Measurements from ENCODE around the gene RIN3. TPM values are rescaled to one million over a fixed set of nuclear protein-coding genes. Genes with fewer than 3 reads are reported as not detected.

RIN3 gene
- total RNA-seq, 6 experiments from 2014 or later = 10.7 to 20.4 (median 18.9) TPM

GRCh38 chr14:92654239-92654901 lies 140.8 kb downstream of the RIN3 start:
- DNase-seq (no peak), ATAC-seq (no peak)
- Histone ChIP-seq H3K27me3 (no peaks in the 10 kb centered on the region), H3K9me3 (no peaks in the 10 kb centered on the region), H3K27ac (peak overlapping the region in 1 of 3 donors; percentile 75), H3K4me3 (peak overlapping the region in 1 of 3 donors; percentile 37), H3K36me3 (peaks cover 0 to 12% (median 4%) of the 10 kb centered on the region in 4 donors), H3K4me1 (no peaks in the 10 kb centered on the region)
- TF ChIP-seq POLR2A (IDR thresholded peaks at IDR 0.05) = no peak
- no peak for TF ChIP-seq CTCF (IDR thresholded peaks at IDR 0.05)
- WGBS (ENCODE audit: insufficient coverage, low coverage, low lambda C conversion rate, missing lambda C conversion rate) = 76% methylated on average over 8 of the region's 18 CpGs
- intact Hi-C loops (cut with DNase I) = no loop called here

GRCh38 chr14:92655419-92656201 lies 142.0 kb downstream of the RIN3 start:
- no peaks in the 10 kb centered on the region for H3K9me3 ChIP-seq
- H3K27ac ChIP-seq = peak overlapping the region in 1 of 3 donors; percentile 51
- peak in 1 of 4 donors; percentile 8 for ATAC-seq
- WGBS (ENCODE audit: insufficient coverage, low coverage, low lambda C conversion rate, missing lambda C conversion rate) = 62% methylated on average over 9 of the region's 13 CpGs
- H3K4me3 ChIP-seq = no peak overlapping the region
- H3K36me3 ChIP-seq = peaks cover 0 to 15% (median 5%) of the 10 kb centered on the region in 4 donors
- peak in 1 of 3 donors; percentile 30 for DNase-seq
- H3K27me3 ChIP-seq = no peaks in the 10 kb centered on the region
- H3K4me1 ChIP-seq = no peaks in the 10 kb centered on the region
- no peak for TF ChIP-seq POLR2A (IDR thresholded peaks at IDR 0.05)
- TF ChIP-seq CTCF (IDR thresholded peaks at IDR 0.05) = no peak
- intact Hi-C loops (cut with DNase I) = no loop called here

- WGBS (ENCODE audit: insufficient coverage, low coverage, low lambda C conversion rate, missing lambda C conversion rate) = 100% methylated on average over 4 of the region's 8 CpGs
- H3K27me3 ChIP-seq = no peaks in the 10 kb centered on the region
- DNase-seq (no peak), ATAC-seq (no peak)
- intact Hi-C loops (cut with DNase I) = no loop called here
- H3K4me3 ChIP-seq = no peak overlapping the region
- no peaks in the 10 kb centered on the region for H3K9me3 ChIP-seq
- H3K36me3 ChIP-seq = peaks cover 0 to 20% (median 8%) of the 10 kb centered on the region in 4 donors
- no peaks in the 10 kb centered on the region for H3K4me1 ChIP-seq
- TF ChIP-seq POLR2A (IDR thresholded peaks at IDR 0.05) = no peak
- TF ChIP-seq CTCF (IDR thresholded peaks at IDR 0.05) = no peak
- H3K27ac ChIP-seq = peak overlapping the region; percentile 21 to 51 (median 37)
Measured at GRCh38 chr14:92656306-92657081, 142.9 kb downstream of the RIN3 start.

- no peaks in the 10 kb centered on the region for H3K4me1 ChIP-seq
- 42% methylated on average over 9 of the region's 13 CpGs for whole genome bisulfite sequencing (ENCODE audit: insufficient coverage, low coverage, low lambda C conversion rate, missing lambda C conversion rate)
- ATAC-seq = peak; percentile 53 to 65 (median 64)
- intact Hi-C loops (cut with DNase I) = no loop called here
- H3K9me3 ChIP-seq = no peaks in the 10 kb centered on the region
- H3K27ac ChIP-seq = peak overlapping the region; percentile 13 to 51 (median 22)
- H3K4me3 ChIP-seq = no peak overlapping the region
- H3K36me3 ChIP-seq = peaks cover 0 to 17% (median 6%) of the 10 kb centered on the region in 4 donors
- TF ChIP-seq POLR2A (IDR thresholded peaks at IDR 0.05) (peak; percentile 38), CTCF (IDR thresholded peaks at IDR 0.05) (no peak)
- peak; percentile 67 to 81 (median 76) for DNase-seq
- H3K27me3 ChIP-seq = no peaks in the 10 kb centered on the region
Measured at GRCh38 chr14:92657457-92658142, 144.0 kb downstream of the RIN3 start.
